ENCODE data around the gene SMARCA2.

The SMARCA2 gene

GRCh38 chr9:2166203-2166602 lies 151.1 kb downstream of the SMARCA2 start:
- TF ChIP-seq CTCF (IDR thresholded peaks at IDR 0.05; ENCODE audit: low read depth, low read length): no peak
- TF ChIP-seq EZH2phosphoT487 (IDR thresholded peaks at IDR 0.05; ENCODE audit: low read depth): no peak
- H3K4me3 ChIP-seq (ENCODE audit: low read length): no peak overlapping the region
- H4K20me1 ChIP-seq (ENCODE audit: insufficient read depth, low read length): peaks cover 26% of the 10 kb centered on the region
- no peak overlapping the region for H3K4me2 ChIP-seq (ENCODE audit: low read length)
- no peaks in the 10 kb centered on the region for H3K9me3 ChIP-seq (ENCODE audit: insufficient read depth, low read length)
- no peak overlapping the region for H3K27ac ChIP-seq (ENCODE audit: low read length)
- H3K4me1 ChIP-seq (ENCODE audit: low read length): no peaks in the 10 kb centered on the region
- no peak overlapping the region for H2AFZ ChIP-seq (ENCODE audit: low read depth, low read length)
- no peaks in the 10 kb centered on the region for H3K27me3 ChIP-seq (ENCODE audit: low read depth, low read length)
- peaks cover 73% of the 10 kb centered on the region for H3K36me3 ChIP-seq (replicated peaks; ENCODE audit: low read depth, low read length)
- H3K79me2 ChIP-seq (ENCODE audit: low read length): peaks cover 78% of the 10 kb centered on the region
- H3K9ac ChIP-seq (ENCODE audit: low read length): no peak overlapping the region

GRCh38 chr9:2169035-2169434 lies 153.9 kb downstream of the SMARCA2 start:
- no peak overlapping the region for H2AFZ ChIP-seq (ENCODE audit: low read depth, low read length)
- no peaks in the 10 kb centered on the region for H3K27me3 ChIP-seq (ENCODE audit: low read depth, low read length)
- no peak overlapping the region for H3K9ac ChIP-seq (ENCODE audit: low read length)
- no peak overlapping the region for H3K27ac ChIP-seq (ENCODE audit: low read length)
- H3K4me2 ChIP-seq (ENCODE audit: low read length): no peak overlapping the region
- H3K4me1 ChIP-seq (ENCODE audit: low read length): no peaks in the 10 kb centered on the region
- H4K20me1 ChIP-seq (ENCODE audit: insufficient read depth, low read length): peaks cover 32% of the 10 kb centered on the region
- H3K79me2 ChIP-seq (ENCODE audit: low read length): peaks cover 82% of the 10 kb centered on the region
- no peaks in the 10 kb centered on the region for H3K9me3 ChIP-seq (ENCODE audit: insufficient read depth, low read length)
- H3K4me3 ChIP-seq (ENCODE audit: low read length): no peak overlapping the region
- peaks cover 77% of the 10 kb centered on the region for H3K36me3 ChIP-seq (replicated peaks; ENCODE audit: low read depth, low read length)
- TF ChIP-seq EZH2phosphoT487 (IDR thresholded peaks at IDR 0.05; ENCODE audit: low read depth) (no peak), CTCF (IDR thresholded peaks at IDR 0.05; ENCODE audit: low read depth, low read length) (no peak)

- no peaks in the 10 kb centered on the region for H3K4me1 ChIP-seq (ENCODE audit: low read length)
- H3K9me3 ChIP-seq (ENCODE audit: insufficient read depth, low read length): no peaks in the 10 kb centered on the region
- no peak overlapping the region for H3K4me2 ChIP-seq (ENCODE audit: low read length)
- no peak for TF ChIP-seq CTCF (IDR thresholded peaks at IDR 0.05; ENCODE audit: low read depth, low read length)
- TF ChIP-seq EZH2phosphoT487 (IDR thresholded peaks at IDR 0.05; ENCODE audit: low read depth): no peak
- peaks cover 21% of the 10 kb centered on the region for H4K20me1 ChIP-seq (ENCODE audit: insufficient read depth, low read length)
- H3K27ac ChIP-seq (ENCODE audit: low read length): no peak overlapping the region
- H3K9ac ChIP-seq (ENCODE audit: low read length): no peak overlapping the region
- no peak overlapping the region for H2AFZ ChIP-seq (ENCODE audit: low read depth, low read length)
- H3K27me3 ChIP-seq (ENCODE audit: low read depth, low read length): no peaks in the 10 kb centered on the region
- peaks cover 75% of the 10 kb centered on the region for H3K79me2 ChIP-seq (ENCODE audit: low read length)
- peaks cover 64% of the 10 kb centered on the region for H3K36me3 ChIP-seq (replicated peaks; ENCODE audit: low read depth, low read length)
- no peak overlapping the region for H3K4me3 ChIP-seq (ENCODE audit: low read length)
These were observed 155.6 kb downstream of the SMARCA2 start for GRCh38 chr9:2170722-2171121.

GRCh38 chr9:2173170-2173569 lies 158.0 kb downstream of the SMARCA2 start:
- Histone ChIP-seq H3K9ac (ENCODE audit: low read length) (no peak overlapping the region), H3K36me3 (replicated peaks; ENCODE audit: low read depth, low read length) (peaks cover 64% of the 10 kb centered on the region), H3K79me2 (ENCODE audit: low read length) (peaks cover 76% of the 10 kb centered on the region), H4K20me1 (ENCODE audit: insufficient read depth, low read length) (peaks cover 11% of the 10 kb centered on the region; the same call in 1 of the 2 replicates), H3K4me1 (ENCODE audit: low read length) (no peaks in the 10 kb centered on the region), H2AFZ (ENCODE audit: low read depth, low read length) (no peak overlapping the region), H3K4me2 (ENCODE audit: low read length) (no peak overlapping the region), H3K27me3 (ENCODE audit: low read depth, low read length) (no peaks in the 10 kb centered on the region), H3K9me3 (ENCODE audit: insufficient read depth, low read length) (no peaks in the 10 kb centered on the region), H3K27ac (ENCODE audit: low read length) (no peak overlapping the region), H3K4me3 (ENCODE audit: low read length) (no peak overlapping the region)
- TF ChIP-seq CTCF (IDR thresholded peaks at IDR 0.05; ENCODE audit: low read depth, low read length): no peak
- no peak for TF ChIP-seq EZH2phosphoT487 (IDR thresholded peaks at IDR 0.05; ENCODE audit: low read depth)

Data from OCI-LY3 (cell line).